GM23338 (cell line): ENCODE measurements around the gene MPPED1.

Experiments
- CREB1 ChIP-seq: fragments of 250-450 bp; sonication (Bioruptor Pico); IDR thresholded peaks from 2 replicates; pipeline ENCODE4 v1.5.0; 2020; ENCODE audit warnings: low read depth, mild to moderate bottlenecking, moderate library complexity
- EZH2 ChIP-seq: fragments of 200-600 bp; sonication (generic); IDR thresholded peaks from one replicate; pipeline ENCODE4 v1.8.0; 2017; ENCODE audit warnings: antibody characterized with exemption, mild to moderate bottlenecking, low read depth; ENCODE audit not compliant: unreplicated experiment
- EZH2phosphoT487 ChIP-seq: fragments of 200-600 bp; sonication (generic); IDR thresholded peaks from one replicate; pipeline ENCODE4 v1.8.1; 2018; ENCODE audit warnings: antibody characterized with exemption; ENCODE audit not compliant: unreplicated experiment
- JUNB ChIP-seq: IDR thresholded peaks from one replicate; pipeline ENCODE4 v1.6.1; 2016; ENCODE audit warnings: antibody characterized with exemption; ENCODE audit not compliant: unreplicated experiment
- NANOG ChIP-seq: IDR thresholded peaks from 2 replicates; pipeline ENCODE4 v1.6.1; 2016; ENCODE audit warnings: antibody characterized with exemption, borderline replicate concordance
- POLR2AphosphoS5 ChIP-seq: IDR thresholded peaks from 2 replicates; pipeline ENCODE4 v1.6.1; 2016; ENCODE audit warnings: antibody characterized with exemption, low read depth
- STAT1 ChIP-seq: IDR thresholded peaks from one replicate; pipeline ENCODE4 v1.6.1; 2016; ENCODE audit warnings: antibody characterized with exemption; ENCODE audit not compliant: unreplicated experiment
- ZNF331 ChIP-seq: fragments of 250-450 bp; sonication (Bioruptor Pico); IDR thresholded peaks from 2 replicates; pipeline ENCODE4 v1.5.0; 2020; ENCODE audit warnings: low read depth, mild to moderate bottlenecking, moderate library complexity
- TF ChIP-seq, protein P1 (sequence below), 2 experiments: fragments of 200-600 bp in 1 of 2; sonication (generic) in 1 of 2; conservative IDR thresholded peaks; 2 replicates each; pipeline versions ENCODE4 v1.5.1 to v1.6.1; 2016 to 2017; ENCODE audit warnings: antibody characterized with exemption in 2 of 2, low read depth in 2 of 2, mild to moderate bottlenecking in 2 of 2, moderate library complexity in 1 of 2
- TF ChIP-seq, protein P2 (sequence below): IDR thresholded peaks from one replicate; pipeline ENCODE4 v1.6.1; 2018; ENCODE audit warnings: antibody characterized with exemption; ENCODE audit not compliant: unreplicated experiment
- TF ChIP-seq, protein P3 (sequence below): fragments of 250-450 bp; sonication (Bioruptor Pico); IDR thresholded peaks from 2 replicates; pipeline ENCODE4 v1.5.0; 2020; ENCODE audit warnings: mild to moderate bottlenecking, moderate library complexity
- TF ChIP-seq, protein P4 (sequence below): IDR thresholded peaks from 2 replicates; pipeline ENCODE4 v1.6.1; 2016; ENCODE audit warnings: antibody characterized with exemption

DNA sequence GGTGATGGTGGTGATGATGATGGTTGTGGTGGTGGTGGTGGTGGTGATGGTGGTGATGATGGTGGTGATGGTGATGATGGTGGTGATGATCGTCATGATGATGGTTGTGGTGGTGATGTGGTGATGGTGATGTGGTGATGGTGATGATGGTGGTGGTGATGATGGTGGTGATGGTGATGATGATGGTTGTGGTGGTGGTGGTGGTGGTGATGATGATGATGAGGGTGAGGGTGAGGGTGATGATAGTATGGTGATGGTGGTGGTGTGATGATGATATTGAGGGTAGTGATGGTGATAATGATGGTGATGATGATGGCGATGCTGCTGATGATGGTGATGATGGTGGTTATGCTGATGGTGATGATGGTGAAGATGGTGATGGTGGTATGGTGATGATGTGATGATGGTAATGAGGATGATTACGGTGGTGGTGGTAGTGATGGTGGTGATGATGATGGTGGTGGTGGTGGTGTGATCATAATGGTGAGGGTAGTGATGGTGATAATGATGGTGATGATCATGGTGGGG, 63.8 kb downstream of the MPPED1 start:
- TF ChIP-seq, protein P1, sequence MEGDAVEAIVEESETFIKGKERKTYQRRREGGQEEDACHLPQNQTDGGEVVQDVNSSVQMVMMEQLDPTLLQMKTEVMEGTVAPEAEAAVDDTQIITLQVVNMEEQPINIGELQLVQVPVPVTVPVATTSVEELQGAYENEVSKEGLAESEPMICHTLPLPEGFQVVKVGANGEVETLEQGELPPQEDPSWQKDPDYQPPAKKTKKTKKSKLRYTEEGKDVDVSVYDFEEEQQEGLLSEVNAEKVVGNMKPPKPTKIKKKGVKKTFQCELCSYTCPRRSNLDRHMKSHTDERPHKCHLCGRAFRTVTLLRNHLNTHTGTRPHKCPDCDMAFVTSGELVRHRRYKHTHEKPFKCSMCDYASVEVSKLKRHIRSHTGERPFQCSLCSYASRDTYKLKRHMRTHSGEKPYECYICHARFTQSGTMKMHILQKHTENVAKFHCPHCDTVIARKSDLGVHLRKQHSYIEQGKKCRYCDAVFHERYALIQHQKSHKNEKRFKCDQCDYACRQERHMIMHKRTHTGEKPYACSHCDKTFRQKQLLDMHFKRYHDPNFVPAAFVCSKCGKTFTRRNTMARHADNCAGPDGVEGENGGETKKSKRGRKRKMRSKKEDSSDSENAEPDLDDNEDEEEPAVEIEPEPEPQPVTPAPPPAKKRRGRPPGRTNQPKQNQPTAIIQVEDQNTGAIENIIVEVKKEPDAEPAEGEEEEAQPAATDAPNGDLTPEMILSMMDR (conservative IDR thresholded peaks at IDR 0.05; ENCODE audit: low read depth in 2 of 2), result no peak
- no peak for TF ChIP-seq EZH2
- TF ChIP-seq, protein P2, sequence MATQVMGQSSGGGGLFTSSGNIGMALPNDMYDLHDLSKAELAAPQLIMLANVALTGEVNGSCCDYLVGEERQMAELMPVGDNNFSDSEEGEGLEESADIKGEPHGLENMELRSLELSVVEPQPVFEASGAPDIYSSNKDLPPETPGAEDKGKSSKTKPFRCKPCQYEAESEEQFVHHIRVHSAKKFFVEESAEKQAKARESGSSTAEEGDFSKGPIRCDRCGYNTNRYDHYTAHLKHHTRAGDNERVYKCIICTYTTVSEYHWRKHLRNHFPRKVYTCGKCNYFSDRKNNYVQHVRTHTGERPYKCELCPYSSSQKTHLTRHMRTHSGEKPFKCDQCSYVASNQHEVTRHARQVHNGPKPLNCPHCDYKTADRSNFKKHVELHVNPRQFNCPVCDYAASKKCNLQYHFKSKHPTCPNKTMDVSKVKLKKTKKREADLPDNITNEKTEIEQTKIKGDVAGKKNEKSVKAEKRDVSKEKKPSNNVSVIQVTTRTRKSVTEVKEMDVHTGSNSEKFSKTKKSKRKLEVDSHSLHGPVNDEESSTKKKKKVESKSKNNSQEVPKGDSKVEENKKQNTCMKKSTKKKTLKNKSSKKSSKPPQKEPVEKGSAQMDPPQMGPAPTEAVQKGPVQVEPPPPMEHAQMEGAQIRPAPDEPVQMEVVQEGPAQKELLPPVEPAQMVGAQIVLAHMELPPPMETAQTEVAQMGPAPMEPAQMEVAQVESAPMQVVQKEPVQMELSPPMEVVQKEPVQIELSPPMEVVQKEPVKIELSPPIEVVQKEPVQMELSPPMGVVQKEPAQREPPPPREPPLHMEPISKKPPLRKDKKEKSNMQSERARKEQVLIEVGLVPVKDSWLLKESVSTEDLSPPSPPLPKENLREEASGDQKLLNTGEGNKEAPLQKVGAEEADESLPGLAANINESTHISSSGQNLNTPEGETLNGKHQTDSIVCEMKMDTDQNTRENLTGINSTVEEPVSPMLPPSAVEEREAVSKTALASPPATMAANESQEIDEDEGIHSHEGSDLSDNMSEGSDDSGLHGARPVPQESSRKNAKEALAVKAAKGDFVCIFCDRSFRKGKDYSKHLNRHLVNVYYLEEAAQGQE, result no peak
- TF ChIP-seq POLR2AphosphoS5, result no peak
- TF ChIP-seq, protein P3, sequence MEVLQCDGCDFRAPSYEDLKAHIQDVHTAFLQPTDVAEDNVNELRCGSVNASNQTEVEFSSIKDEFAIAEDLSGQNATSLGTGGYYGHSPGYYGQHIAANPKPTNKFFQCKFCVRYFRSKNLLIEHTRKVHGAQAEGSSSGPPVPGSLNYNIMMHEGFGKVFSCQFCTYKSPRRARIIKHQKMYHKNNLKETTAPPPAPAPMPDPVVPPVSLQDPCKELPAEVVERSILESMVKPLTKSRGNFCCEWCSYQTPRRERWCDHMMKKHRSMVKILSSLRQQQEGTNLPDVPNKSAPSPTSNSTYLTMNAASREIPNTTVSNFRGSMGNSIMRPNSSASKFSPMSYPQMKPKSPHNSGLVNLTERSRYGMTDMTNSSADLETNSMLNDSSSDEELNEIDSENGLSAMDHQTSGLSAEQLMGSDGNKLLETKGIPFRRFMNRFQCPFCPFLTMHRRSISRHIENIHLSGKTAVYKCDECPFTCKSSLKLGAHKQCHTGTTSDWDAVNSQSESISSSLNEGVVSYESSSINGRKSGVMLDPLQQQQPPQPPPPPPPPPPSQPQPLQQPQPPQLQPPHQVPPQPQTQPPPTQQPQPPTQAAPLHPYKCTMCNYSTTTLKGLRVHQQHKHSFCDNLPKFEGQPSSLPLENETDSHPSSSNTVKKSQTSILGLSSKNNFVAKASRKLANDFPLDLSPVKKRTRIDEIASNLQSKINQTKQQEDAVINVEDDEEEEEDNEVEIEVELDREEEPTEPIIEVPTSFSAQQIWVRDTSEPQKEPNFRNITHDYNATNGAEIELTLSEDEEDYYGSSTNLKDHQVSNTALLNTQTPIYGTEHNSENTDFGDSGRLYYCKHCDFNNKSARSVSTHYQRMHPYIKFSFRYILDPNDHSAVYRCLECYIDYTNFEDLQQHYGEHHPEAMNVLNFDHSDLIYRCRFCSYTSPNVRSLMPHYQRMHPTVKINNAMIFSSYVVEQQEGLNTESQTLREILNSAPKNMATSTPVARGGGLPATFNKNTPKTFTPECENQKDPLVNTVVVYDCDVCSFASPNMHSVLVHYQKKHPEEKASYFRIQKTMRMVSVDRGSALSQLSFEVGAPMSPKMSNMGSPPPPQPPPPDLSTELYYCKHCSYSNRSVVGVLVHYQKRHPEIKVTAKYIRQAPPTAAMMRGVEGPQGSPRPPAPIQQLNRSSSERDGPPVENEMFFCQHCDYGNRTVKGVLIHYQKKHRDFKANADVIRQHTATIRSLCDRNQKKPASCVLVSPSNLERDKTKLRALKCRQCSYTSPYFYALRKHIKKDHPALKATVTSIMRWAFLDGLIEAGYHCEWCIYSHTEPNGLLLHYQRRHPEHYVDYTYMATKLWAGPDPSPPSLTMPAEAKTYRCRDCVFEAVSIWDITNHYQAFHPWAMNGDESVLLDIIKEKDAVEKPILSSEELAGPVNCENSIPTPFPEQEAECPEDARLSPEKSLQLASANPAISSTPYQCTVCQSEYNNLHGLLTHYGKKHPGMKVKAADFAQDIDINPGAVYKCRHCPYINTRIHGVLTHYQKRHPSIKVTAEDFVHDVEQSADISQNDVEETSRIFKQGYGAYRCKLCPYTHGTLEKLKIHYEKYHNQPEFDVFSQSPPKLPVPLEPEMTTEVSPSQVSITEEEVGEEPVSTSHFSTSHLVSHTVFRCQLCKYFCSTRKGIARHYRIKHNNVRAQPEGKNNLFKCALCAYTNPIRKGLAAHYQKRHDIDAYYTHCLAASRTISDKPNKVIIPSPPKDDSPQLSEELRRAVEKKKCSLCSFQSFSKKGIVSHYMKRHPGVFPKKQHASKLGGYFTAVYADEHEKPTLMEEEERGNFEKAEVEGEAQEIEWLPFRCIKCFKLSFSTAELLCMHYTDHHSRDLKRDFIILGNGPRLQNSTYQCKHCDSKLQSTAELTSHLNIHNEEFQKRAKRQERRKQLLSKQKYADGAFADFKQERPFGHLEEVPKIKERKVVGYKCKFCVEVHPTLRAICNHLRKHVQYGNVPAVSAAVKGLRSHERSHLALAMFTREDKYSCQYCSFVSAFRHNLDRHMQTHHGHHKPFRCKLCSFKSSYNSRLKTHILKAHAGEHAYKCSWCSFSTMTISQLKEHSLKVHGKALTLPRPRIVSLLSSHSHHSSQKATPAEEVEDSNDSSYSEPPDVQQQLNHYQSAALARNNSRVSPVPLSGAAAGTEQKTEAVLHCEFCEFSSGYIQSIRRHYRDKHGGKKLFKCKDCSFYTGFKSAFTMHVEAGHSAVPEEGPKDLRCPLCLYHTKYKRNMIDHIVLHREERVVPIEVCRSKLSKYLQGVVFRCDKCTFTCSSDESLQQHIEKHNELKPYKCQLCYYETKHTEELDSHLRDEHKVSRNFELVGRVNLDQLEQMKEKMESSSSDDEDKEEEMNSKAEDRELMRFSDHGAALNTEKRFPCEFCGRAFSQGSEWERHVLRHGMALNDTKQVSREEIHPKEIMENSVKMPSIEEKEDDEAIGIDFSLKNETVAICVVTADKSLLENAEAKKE (CRISPR knock-in tag), result no peak
- no peak for TF ChIP-seq CREB1 (CRISPR knock-in tag)
- TF ChIP-seq EZH2phosphoT487, result no peak
- TF ChIP-seq ZNF331, result no peak
- TF ChIP-seq, protein P4, sequence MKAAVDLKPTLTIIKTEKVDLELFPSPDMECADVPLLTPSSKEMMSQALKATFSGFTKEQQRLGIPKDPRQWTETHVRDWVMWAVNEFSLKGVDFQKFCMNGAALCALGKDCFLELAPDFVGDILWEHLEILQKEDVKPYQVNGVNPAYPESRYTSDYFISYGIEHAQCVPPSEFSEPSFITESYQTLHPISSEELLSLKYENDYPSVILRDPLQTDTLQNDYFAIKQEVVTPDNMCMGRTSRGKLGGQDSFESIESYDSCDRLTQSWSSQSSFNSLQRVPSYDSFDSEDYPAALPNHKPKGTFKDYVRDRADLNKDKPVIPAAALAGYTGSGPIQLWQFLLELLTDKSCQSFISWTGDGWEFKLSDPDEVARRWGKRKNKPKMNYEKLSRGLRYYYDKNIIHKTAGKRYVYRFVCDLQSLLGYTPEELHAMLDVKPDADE, result no peak
- no peak for TF ChIP-seq STAT1
- TF ChIP-seq NANOG, result no peak
- no peak for TF ChIP-seq JUNB
